ENCODE results near the gene ZNF500. TPM values are rescaled to one million over a fixed set of nuclear protein-coding genes. Genes with fewer than 3 reads are reported as not detected.

The ZNF500 gene
- total and polyA plus RNA-seq, 12 donors = 3.8 to 10.5 (median 8.1) TPM

DNA sequence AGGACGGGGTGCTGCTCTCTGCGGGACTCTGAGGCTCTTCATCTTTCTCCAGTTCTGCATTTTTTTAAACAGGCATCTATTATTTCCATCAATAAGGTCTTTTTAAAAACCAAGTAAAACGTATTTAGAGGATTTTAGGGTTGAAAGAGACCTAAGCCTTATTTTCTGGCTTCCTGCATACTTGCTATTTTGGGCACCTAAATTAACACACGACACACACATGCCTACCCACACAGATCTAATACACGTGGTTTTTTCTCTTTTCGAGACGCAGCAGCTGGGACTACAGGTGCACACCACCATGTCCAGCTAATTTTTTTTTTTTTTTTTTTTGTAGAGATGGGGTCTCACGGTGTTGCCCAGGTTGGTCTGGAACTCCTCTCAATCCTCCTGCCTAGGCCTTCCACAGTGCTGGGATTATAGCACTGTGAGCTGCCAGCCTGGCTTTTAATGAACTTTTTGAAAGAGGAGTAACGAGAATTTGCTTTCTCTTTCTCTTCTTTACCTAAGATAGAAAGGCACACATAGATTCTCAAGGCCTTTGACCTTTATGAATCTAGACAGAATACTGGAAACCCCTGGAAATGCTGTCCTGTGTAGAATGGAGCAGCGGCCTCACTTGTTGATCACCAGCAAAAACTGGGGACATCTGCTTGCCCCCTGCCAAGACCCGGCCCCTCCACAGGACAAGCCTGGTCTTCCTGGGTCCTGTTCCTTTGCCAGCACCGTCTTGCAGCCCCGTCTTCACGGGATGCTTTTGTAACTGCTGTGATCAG lies 18.9 kb downstream of the ZNF500 start:
- no peak overlapping the region for H3K27ac ChIP-seq
- WGBS, 2 donors = 82 to 84% methylated on average over 14 of the region's 14 CpGs
- ATAC-seq (no peak), DNase-seq (no peak)
- no peaks in the 10 kb centered on the region for H3K9me3 ChIP-seq
- H3K4me3 ChIP-seq = no peak overlapping the region
- TF ChIP-seq, protein P1, sequence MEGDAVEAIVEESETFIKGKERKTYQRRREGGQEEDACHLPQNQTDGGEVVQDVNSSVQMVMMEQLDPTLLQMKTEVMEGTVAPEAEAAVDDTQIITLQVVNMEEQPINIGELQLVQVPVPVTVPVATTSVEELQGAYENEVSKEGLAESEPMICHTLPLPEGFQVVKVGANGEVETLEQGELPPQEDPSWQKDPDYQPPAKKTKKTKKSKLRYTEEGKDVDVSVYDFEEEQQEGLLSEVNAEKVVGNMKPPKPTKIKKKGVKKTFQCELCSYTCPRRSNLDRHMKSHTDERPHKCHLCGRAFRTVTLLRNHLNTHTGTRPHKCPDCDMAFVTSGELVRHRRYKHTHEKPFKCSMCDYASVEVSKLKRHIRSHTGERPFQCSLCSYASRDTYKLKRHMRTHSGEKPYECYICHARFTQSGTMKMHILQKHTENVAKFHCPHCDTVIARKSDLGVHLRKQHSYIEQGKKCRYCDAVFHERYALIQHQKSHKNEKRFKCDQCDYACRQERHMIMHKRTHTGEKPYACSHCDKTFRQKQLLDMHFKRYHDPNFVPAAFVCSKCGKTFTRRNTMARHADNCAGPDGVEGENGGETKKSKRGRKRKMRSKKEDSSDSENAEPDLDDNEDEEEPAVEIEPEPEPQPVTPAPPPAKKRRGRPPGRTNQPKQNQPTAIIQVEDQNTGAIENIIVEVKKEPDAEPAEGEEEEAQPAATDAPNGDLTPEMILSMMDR (IDR thresholded peaks at IDR 0.05) = no peak
- peaks cover 0 to 49% (median 24%) of the 10 kb centered on the region in 9 donors for H3K36me3 ChIP-seq
- H3K27me3 ChIP-seq = no peaks in the 10 kb centered on the region
- peaks cover 0 to 17% (median 4%) of the 10 kb centered on the region in 9 donors for H3K4me1 ChIP-seq
- intact Hi-C loops (cut with DNase I) = no loop called here

DNA sequence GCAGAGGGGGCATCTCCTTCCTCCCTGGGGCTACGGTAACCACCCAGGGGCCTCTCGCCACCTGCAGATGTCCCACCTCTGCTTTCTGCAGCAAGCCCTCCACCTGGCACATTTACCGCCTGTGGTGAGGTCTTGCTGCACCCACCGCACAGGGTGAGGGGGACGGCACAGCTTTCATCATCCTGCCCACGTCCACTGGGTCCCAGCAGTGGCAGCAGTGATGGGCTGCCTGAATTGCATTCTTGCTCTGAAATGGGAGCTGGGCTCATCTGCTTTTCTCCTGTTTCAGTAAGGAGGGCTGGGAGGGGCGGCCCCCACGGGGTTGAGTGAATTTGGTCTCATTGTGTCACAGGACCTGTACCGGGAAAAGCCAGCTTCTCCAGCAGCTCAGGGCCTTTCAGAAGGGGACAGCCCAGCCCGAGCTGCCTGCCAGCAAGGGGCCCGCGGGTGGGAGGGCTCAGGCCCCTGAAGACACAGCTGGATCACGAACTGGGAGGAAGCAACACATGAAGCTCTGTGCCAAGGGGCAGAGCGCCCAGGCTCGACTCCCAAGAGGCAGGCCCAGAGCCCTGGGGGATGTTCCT lies 19.9 kb downstream of the ZNF500 start:
- Histone ChIP-seq H3K4me3 (no peak overlapping the region), H3K27ac (no peak overlapping the region), H3K4me1 (peaks cover 0 to 22% (median 6%) of the 10 kb centered on the region in 9 donors), H3K9me3 (no peaks in the 10 kb centered on the region), H3K36me3 (peaks cover 0 to 39% (median 18%) of the 10 kb centered on the region in 9 donors), H3K27me3 (no peaks in the 10 kb centered on the region)
- 53 to 55% methylated on average over 15 of the region's 15 CpGs for WGBS, 2 donors
- TF ChIP-seq, protein P1 (IDR thresholded peaks at IDR 0.05) = no peak
- ATAC-seq = peak in 3 of 8 donors; percentile 11 to 29 (median 20)
- intact Hi-C loops (cut with DNase I) = no loop called here
- no peak for DNase-seq

DNA sequence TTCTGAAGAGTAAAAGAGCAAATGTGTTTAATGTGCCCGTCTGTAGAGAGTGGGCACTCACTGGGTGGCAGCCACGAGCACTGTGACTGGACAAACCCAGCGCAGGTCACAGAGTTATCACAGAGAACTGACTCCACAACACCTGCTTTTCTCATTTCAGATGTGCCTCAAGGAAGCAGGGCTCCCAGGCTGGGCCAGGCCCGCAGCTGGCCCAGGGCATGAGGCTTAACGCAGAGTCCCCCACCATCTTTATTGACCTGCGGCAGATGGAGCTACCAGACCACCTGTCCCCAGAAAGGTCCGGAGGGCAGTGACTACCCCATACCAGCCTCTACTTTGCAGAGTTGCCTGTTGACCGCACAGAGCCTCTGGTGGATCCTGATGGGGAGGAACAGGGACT lies 20.7 kb downstream of the ZNF500 start:
- WGBS, 2 donors = 74 to 75% methylated on average over 8 of the region's 8 CpGs
- Histone ChIP-seq H3K9me3 (no peaks in the 10 kb centered on the region), H3K4me3 (no peak overlapping the region), H3K4me1 (peaks cover 0 to 22% (median 6%) of the 10 kb centered on the region in 9 donors), H3K27me3 (no peaks in the 10 kb centered on the region), H3K27ac (no peak overlapping the region), H3K36me3 (peaks cover 0 to 30% (median 9%) of the 10 kb centered on the region in 9 donors)
- no peak for DNase-seq
- no peak for ATAC-seq
- TF ChIP-seq, protein P1 (IDR thresholded peaks at IDR 0.05) = no peak
- intact Hi-C loops (cut with DNase I) = no loop called here

DNA sequence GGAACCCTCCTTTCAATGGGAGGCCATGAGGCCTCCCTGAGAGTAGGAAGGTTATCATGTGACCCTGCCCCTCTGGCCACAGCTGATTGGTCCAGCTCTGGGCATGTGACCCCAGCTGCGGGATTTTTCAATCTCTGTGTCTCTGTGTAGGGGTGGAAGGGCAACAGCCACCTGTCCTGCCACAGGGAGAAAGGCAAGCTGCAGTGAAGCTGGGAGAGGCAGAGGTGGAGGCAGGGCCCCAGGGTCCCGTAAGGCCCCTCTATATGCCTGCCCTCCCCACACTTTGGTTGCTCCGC lies 21.7 kb downstream of the ZNF500 start:
- Histone ChIP-seq H3K36me3 (peaks cover 0 to 21% (median 4%) of the 10 kb centered on the region in 9 donors), H3K9me3 (no peaks in the 10 kb centered on the region), H3K4me1 (peaks cover 0 to 22% (median 6%) of the 10 kb centered on the region in 9 donors), H3K4me3 (no peak overlapping the region), H3K27ac (no peak overlapping the region), H3K27me3 (no peaks in the 10 kb centered on the region)
- WGBS, 2 donors = 81 to 93% methylated on average over 3 of the region's 3 CpGs
- ATAC-seq (no peak), DNase-seq (no peak)
- TF ChIP-seq, protein P1 (IDR thresholded peaks at IDR 0.05) = no peak
- intact Hi-C loops (cut with DNase I) = no loop called here

Measured in heart right ventricle (tissue), 16 donors.